ENCODE data around the gene NOL4L. TPM values are rescaled to one million over a fixed set of nuclear protein-coding genes. Genes with fewer than 3 reads are reported as not detected.
A peak's percentile ranks its signal among the peaks of the same experiment; 100 is the strongest.

NOL4L gene
- total RNA-seq, 6 experiments from 2014 or later = 12.0 to 16.3 (median 13.2) TPM

GRCh38 chr20:32483351-32484224, 101.5 kb downstream of the NOL4L start:
- Mint-ChIP-seq H3K9me3 (peaks cover 3% of the 10 kb centered on the region), H3K27me3 (ENCODE audit: insufficient read depth) (peaks cover 8% of the 10 kb centered on the region; the same call in 1 of the 2 replicates), H3K36me3 (ENCODE audit: low read depth) (peaks cover 4% of the 10 kb centered on the region; the same call in 1 of the 2 replicates), H3K4me1 (ENCODE audit: low read depth) (peaks cover 25% of the 10 kb centered on the region), H3K4me3 (peak overlapping the region; percentile 84), H3K27ac (peak overlapping the region; percentile 54; the same call in 1 of the 2 replicates)
- peak; percentile 80 for DNase-seq
- TF ChIP-seq, protein P1, sequence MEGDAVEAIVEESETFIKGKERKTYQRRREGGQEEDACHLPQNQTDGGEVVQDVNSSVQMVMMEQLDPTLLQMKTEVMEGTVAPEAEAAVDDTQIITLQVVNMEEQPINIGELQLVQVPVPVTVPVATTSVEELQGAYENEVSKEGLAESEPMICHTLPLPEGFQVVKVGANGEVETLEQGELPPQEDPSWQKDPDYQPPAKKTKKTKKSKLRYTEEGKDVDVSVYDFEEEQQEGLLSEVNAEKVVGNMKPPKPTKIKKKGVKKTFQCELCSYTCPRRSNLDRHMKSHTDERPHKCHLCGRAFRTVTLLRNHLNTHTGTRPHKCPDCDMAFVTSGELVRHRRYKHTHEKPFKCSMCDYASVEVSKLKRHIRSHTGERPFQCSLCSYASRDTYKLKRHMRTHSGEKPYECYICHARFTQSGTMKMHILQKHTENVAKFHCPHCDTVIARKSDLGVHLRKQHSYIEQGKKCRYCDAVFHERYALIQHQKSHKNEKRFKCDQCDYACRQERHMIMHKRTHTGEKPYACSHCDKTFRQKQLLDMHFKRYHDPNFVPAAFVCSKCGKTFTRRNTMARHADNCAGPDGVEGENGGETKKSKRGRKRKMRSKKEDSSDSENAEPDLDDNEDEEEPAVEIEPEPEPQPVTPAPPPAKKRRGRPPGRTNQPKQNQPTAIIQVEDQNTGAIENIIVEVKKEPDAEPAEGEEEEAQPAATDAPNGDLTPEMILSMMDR (IDR thresholded peaks at IDR 0.05) = peak; percentile 20; the same call in 1 of the 2 replicates

GRCh38 chr20:32482442-32483261, 102.5 kb downstream of the NOL4L start:
- Mint-ChIP-seq H3K9me3 (no peaks in the 10 kb centered on the region), H3K4me1 (ENCODE audit: low read depth) (peaks cover 32% of the 10 kb centered on the region), H3K27me3 (ENCODE audit: insufficient read depth) (peaks cover 5% of the 10 kb centered on the region; the same call in 1 of the 2 replicates), H3K4me3 (peak overlapping the region; percentile 86), H3K27ac (no peak overlapping the region), H3K36me3 (ENCODE audit: low read depth) (no peaks in the 10 kb centered on the region)
- no peak for DNase-seq
- TF ChIP-seq, protein P1 (IDR thresholded peaks at IDR 0.05) = no peak

GRCh38 chr20:32482143-32482441, 103.0 kb downstream of the NOL4L start:
- Mint-ChIP-seq H3K4me1 (ENCODE audit: low read depth) (peaks cover 36% of the 10 kb centered on the region), H3K27ac (no peak overlapping the region), H3K36me3 (ENCODE audit: low read depth) (no peaks in the 10 kb centered on the region), H3K27me3 (ENCODE audit: insufficient read depth) (peaks cover 4% of the 10 kb centered on the region; the same call in 1 of the 2 replicates), H3K9me3 (no peaks in the 10 kb centered on the region), H3K4me3 (peak overlapping the region; percentile 86)
- DNase-seq = no peak
- TF ChIP-seq, protein P1 (IDR thresholded peaks at IDR 0.05) = no peak

DNA sequence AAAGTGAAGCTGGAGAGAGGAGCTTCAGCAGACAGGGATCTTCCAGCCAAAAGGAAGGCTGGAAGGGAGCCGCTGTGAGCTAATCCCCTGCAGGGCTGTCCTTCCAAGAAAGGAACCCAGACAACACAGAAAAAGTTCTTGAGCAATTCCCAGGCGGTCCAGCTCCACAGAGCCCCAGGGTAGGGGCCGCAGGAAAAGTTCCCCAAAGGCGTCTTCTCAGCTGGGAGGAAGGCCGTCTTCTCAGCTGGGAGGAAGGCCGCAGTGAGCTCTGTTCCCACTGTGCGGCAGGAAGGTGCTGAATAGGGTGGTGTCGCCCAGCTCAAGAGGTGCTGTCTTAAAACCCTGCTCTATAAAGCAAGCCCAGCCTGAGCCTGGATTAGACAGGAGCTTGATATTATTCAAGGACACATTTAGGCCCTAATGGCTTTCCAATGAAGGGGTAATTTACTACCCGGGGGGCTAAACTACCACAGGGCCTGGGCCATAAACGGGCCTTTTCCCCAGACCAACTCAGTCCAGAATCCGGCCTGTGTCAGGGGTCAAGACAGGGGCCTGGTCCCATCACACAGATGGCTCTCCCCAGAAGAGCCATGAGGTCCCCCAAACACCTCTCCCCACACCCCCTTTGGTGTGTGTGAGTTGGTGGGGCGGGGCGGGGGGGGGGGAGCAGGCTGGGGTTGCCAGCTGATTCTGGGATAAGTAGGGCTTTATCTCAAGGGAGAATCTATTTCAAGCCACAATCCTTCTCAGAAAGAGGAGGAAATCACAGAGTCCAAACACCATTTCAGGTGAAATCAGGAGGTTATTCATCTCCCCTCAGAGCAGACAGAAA, 103.6 kb downstream of the NOL4L start:
- Mint-ChIP-seq H3K4me1 (ENCODE audit: low read depth) (peaks cover 42% of the 10 kb centered on the region), H3K4me3 (peak overlapping the region; percentile 86)

More for the DNA sequence above, 103.6 kb downstream of the NOL4L start:
- TF ChIP-seq, protein P1 (IDR thresholded peaks at IDR 0.05) = no peak
- H3K27me3 Mint-ChIP-seq (ENCODE audit: insufficient read depth) = peaks cover 2% of the 10 kb centered on the region; the same call in 1 of the 2 replicates
- DNase-seq = no peak
- H3K9me3 Mint-ChIP-seq = no peaks in the 10 kb centered on the region
- H3K36me3 Mint-ChIP-seq (ENCODE audit: low read depth) = no peaks in the 10 kb centered on the region
- H3K27ac Mint-ChIP-seq = peak overlapping the region; percentile 32; the same call in 1 of the 2 replicates

Measured in HFFc6 (cell line).